Measurements from ENCODE around the gene NATD1.

DNA sequence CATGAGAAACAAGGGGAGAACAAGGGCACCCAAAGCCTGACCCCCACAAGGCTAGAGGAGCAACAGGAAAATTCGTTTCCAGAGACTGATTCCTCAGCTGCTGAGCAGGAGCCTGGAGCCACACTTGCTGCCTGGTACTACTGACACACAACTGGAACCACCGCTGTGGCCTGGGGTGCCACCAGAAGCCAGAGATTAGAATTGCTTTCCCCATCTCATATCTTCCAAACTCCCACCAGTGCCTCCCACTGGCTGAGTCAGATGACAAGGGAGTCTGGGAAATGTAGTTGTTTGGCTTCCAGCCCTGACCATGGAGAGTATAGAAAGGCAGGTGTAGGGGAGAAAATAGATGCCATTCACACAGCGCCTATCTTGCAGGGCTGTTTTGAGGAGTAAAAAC, 35.1 kb downstream of the NATD1 start:
- no peak for TF ChIP-seq HDGF (IDR thresholded peaks at IDR 0.05; ENCODE audit: borderline replicate concordance)
- TF ChIP-seq SUZ12 (IDR thresholded peaks at IDR 0.05) = no peak
- no peak for TF ChIP-seq TARDBP (IDR thresholded peaks at IDR 0.05)
- no peak for TF ChIP-seq FOXM1 (IDR thresholded peaks at IDR 0.05; ENCODE audit: borderline replicate concordance)
- TF ChIP-seq ARNT (IDR thresholded peaks at IDR 0.05) = no peak
- TF ChIP-seq NFRKB (IDR thresholded peaks at IDR 0.05) = no peak
- TF ChIP-seq FOXK2 (IDR thresholded peaks at IDR 0.05) = no peak
- no peak for TF ChIP-seq BHLHE40 (IDR thresholded peaks at IDR 0.05; ENCODE audit: borderline replicate concordance)
- TF ChIP-seq SP1 (IDR thresholded peaks at IDR 0.05) = no peak
- TF ChIP-seq FOXA1 (IDR thresholded peaks at IDR 0.05) = no peak

Measured in HEK293T (cell line).